ENCODE measurements around the gene HSD17B2. TPM values are rescaled to one million over a fixed set of nuclear protein-coding genes. Genes with fewer than 3 reads are reported as not detected.

HSD17B2 gene
- total RNA-seq, 2 donors from 2014 or later, result 12.2 to 24.1 TPM

DNA sequence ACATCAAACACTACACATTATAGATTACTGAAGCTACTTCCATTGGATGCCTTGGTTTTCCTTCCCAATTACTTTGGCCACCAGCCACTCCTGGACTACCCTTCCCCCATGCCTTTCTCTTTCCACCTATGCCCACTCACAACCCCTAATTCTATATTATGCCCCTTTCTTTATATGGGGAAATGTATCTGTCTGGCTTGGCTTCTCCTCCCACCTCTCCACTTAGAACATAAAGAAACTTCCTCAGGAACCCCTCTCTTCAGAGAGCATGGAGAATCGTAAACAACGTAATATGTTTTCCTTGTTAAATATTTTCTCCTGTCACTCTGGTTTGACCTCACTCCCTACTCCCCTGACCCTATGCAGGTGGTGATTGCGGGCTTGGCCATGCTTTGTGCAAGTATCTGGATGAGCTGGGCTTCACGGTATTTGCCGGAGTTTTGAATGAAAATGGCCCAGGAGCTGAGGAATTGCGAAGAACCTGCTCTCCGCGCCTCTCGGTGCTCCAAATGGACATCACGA is 32.8 kb downstream of the HSD17B2 start:
- intact Hi-C loops (cut with DNase I), result no loop called here
- no peak overlapping the region for H3K4me3 ChIP-seq
- no peaks in the 10 kb centered on the region for H3K9me3 ChIP-seq
- TF ChIP-seq, protein P1, sequence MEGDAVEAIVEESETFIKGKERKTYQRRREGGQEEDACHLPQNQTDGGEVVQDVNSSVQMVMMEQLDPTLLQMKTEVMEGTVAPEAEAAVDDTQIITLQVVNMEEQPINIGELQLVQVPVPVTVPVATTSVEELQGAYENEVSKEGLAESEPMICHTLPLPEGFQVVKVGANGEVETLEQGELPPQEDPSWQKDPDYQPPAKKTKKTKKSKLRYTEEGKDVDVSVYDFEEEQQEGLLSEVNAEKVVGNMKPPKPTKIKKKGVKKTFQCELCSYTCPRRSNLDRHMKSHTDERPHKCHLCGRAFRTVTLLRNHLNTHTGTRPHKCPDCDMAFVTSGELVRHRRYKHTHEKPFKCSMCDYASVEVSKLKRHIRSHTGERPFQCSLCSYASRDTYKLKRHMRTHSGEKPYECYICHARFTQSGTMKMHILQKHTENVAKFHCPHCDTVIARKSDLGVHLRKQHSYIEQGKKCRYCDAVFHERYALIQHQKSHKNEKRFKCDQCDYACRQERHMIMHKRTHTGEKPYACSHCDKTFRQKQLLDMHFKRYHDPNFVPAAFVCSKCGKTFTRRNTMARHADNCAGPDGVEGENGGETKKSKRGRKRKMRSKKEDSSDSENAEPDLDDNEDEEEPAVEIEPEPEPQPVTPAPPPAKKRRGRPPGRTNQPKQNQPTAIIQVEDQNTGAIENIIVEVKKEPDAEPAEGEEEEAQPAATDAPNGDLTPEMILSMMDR (IDR thresholded peaks at IDR 0.05), result no peak
- TF ChIP-seq POLR2A (IDR thresholded peaks at IDR 0.05), result no peak
- WGBS, 2 donors, result 73 to 76% methylated on average over 10 of the region's 10 CpGs
- ATAC-seq (no peak), DNase-seq (no peak)
- H3K27me3 ChIP-seq, result no peaks in the 10 kb centered on the region
- no peaks in the 10 kb centered on the region for H3K36me3 ChIP-seq (replicated peaks in 1 of 2; ENCODE audit: insufficient read depth in 1 of 2, low read depth in 2 of 2)
- no peak overlapping the region for H3K27ac ChIP-seq
- H3K4me1 ChIP-seq, result no peaks in the 10 kb centered on the region

DNA sequence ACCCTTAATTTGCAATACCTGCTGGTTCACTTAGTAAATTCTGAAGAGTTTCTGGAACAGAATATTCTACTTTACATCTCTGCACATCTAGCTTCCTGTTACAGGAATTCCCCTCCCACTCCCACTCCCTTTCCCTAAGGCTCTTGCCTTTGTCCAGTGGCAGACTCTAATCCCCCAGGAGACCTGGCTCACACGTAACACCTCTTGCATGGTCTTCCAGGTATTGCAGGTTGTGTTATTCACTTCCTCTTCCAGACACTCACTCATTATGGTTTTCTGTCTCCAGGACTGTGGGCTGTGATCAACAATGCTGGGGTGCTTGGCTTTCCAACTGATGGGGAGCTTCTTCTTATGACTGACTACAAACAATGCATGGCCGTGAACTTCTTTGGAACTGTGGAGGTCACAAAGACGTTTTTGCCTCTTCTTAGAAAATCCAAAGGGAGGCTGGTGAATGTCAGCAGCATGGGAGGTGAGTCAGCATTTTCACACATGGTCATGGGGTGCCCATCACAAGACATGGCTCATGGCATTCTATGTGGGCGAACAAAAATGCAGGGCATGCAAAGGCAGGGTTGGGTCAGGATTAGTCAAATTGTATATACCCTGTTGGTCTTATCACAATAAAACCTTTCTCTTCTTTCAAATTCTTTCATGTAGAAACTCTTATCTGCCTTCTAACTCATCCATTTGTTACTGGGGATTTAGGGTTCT is 35.8 kb downstream of the HSD17B2 start:
- Histone ChIP-seq H3K9me3 (no peaks in the 10 kb centered on the region), H3K36me3 (replicated peaks in 1 of 2; ENCODE audit: insufficient read depth in 1 of 2, low read depth in 2 of 2) (no peaks in the 10 kb centered on the region), H3K27ac (no peak overlapping the region), H3K4me3 (no peak overlapping the region), H3K4me1 (no peaks in the 10 kb centered on the region), H3K27me3 (no peaks in the 10 kb centered on the region)
- WGBS, 2 donors, result 71 to 74% methylated on average over 4 of the region's 4 CpGs
- TF ChIP-seq, protein P1 (IDR thresholded peaks at IDR 0.05), result no peak
- no peak for TF ChIP-seq POLR2A (IDR thresholded peaks at IDR 0.05)
- ATAC-seq, result no peak
- no peak for DNase-seq
- intact Hi-C loops (cut with DNase I), result no loop called here

DNA sequence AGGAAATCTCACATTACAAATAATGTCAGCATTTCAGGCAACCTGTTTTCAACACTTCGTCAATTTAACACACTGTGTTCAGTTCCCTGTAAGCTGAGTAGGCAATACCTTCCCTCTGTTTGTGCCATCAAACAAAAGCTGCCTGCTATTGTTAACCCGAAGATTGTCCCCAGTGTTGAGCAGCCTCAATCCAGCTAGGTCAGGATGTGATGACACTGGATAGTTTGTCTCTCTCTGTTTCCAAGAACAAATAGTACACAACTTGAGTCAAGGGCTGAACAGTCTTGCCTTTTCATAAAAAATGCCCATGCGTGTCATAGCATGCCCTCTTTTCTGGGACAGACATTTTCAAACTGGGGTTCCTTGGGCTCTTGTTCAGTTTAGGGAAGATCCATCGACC is 36.4 kb downstream of the HSD17B2 start:
- no peak for ATAC-seq
- no peak overlapping the region for H3K27ac ChIP-seq
- WGBS, 2 donors, result 70 to 83% methylated on average over 4 of the region's 4 CpGs
- no peaks in the 10 kb centered on the region for H3K4me1 ChIP-seq
- DNase-seq, result no peak
- no peaks in the 10 kb centered on the region for H3K9me3 ChIP-seq
- intact Hi-C loops (cut with DNase I), result no loop called here
- H3K27me3 ChIP-seq, result no peaks in the 10 kb centered on the region
- H3K36me3 ChIP-seq (replicated peaks in 1 of 2; ENCODE audit: insufficient read depth in 1 of 2, low read depth in 2 of 2), result no peaks in the 10 kb centered on the region
- TF ChIP-seq, protein P1 (IDR thresholded peaks at IDR 0.05), result no peak
- no peak for TF ChIP-seq POLR2A (IDR thresholded peaks at IDR 0.05)
- no peak overlapping the region for H3K4me3 ChIP-seq

DNA sequence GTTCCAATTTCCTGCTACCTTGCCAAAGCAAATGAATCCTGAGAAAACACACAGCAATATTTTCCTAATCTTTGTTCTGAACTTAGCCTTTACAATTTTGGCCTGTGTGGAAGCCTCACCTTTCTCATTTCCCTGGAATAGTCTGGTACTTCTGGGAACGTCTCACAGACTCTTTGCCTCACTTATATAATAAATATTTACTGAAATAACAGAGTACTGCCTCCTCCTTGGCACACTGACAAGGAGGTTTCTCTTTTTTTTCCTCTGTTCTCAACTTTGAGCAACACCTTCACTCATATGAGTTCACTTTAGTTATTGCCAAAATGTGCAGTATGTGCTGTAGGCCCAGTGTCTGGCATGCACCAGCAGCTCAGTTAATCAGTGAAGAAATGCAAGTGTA is 37.3 kb downstream of the HSD17B2 start:
- DNase-seq (no peak), ATAC-seq (no peak)
- Histone ChIP-seq H3K27ac (no peak overlapping the region), H3K36me3 (replicated peaks in 1 of 2; ENCODE audit: insufficient read depth in 1 of 2, low read depth in 2 of 2) (no peaks in the 10 kb centered on the region), H3K27me3 (no peaks in the 10 kb centered on the region), H3K9me3 (no peaks in the 10 kb centered on the region), H3K4me3 (no peak overlapping the region), H3K4me1 (no peaks in the 10 kb centered on the region)
- intact Hi-C loops (cut with DNase I), result no loop called here
- WGBS, 2 donors, result 13 to 17% methylated on average over 1 of the region's 1 CpG
- TF ChIP-seq POLR2A (IDR thresholded peaks at IDR 0.05), result no peak
- TF ChIP-seq, protein P1 (IDR thresholded peaks at IDR 0.05), result no peak
